GM10248 (cell line): ENCODE measurements around the gene AKAP12.
A peak's percentile ranks its signal among the peaks of the same experiment; 100 is the strongest.
"Not testable (repeated sequence)": the region's sequence is repeated elsewhere in the genome, so short reads cannot be mapped to it uniquely, and the experiment has no call there.

ENCODE experiments used
- CTCF ChIA-PET: fragments of 300-600 bp; sonication (Branson Sonifier 250); formaldehyde crosslinking; extraction: SDS; loops from one replicate; lab custom pipeline; 2021; ENCODE audit warnings: antibody characterized with exemption; lab: Yijun Ruan, JAX
- POLR2A ChIA-PET: fragments of 350-650 bp; sonication (Branson Sonifier 250); formaldehyde crosslinking; extraction: SDS; loops from one replicate; lab custom pipeline; 2020; ENCODE audit warnings: antibody characterized with exemption; lab: Yijun Ruan, JAX
- DNase-seq: peaks from one replicate; pipeline ENCODE4 v3.0.0; 2012; ENCODE audit errors: extremely low spot score
- TF ChIP-seq, protein P1 (sequence below): IDR thresholded peaks from 2 replicates; pipeline ENCODE4 v1.5.1; 2012; ENCODE audit warnings: mild to moderate bottlenecking, low read depth; ENCODE audit errors: extremely low read depth, missing control alignments, control extremely low read depth

The AKAP12 gene

DNA sequence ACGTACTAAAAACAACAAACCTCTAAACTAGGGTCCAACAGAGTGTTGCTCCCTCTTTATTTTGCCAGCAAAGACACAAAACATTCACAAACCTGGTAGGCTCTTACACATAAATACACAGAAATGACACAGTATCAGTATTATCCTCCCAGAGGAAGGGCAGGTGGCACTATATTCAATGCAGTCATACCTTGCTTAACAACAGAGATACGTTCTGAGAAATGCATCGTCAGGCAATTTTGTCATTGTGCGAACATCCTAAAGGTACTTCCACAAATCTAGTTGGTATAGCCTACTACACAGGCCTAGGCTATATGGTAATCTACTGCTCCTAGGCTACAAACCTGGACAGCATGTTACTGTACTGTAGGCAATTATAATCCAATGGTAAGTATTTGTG lies 142.0 kb downstream of the AKAP12 start:
- no peak for DNase-seq
- POLR2A ChIA-PET: no interaction called here
- TF ChIP-seq, protein P1, sequence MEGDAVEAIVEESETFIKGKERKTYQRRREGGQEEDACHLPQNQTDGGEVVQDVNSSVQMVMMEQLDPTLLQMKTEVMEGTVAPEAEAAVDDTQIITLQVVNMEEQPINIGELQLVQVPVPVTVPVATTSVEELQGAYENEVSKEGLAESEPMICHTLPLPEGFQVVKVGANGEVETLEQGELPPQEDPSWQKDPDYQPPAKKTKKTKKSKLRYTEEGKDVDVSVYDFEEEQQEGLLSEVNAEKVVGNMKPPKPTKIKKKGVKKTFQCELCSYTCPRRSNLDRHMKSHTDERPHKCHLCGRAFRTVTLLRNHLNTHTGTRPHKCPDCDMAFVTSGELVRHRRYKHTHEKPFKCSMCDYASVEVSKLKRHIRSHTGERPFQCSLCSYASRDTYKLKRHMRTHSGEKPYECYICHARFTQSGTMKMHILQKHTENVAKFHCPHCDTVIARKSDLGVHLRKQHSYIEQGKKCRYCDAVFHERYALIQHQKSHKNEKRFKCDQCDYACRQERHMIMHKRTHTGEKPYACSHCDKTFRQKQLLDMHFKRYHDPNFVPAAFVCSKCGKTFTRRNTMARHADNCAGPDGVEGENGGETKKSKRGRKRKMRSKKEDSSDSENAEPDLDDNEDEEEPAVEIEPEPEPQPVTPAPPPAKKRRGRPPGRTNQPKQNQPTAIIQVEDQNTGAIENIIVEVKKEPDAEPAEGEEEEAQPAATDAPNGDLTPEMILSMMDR: no peak
- CTCF ChIA-PET: interaction anchor here (1.2 kb wide), 1 partner anchor 490 kb away, joined by 3 read pairs; no protein-coding TSS in a partner anchor

DNA sequence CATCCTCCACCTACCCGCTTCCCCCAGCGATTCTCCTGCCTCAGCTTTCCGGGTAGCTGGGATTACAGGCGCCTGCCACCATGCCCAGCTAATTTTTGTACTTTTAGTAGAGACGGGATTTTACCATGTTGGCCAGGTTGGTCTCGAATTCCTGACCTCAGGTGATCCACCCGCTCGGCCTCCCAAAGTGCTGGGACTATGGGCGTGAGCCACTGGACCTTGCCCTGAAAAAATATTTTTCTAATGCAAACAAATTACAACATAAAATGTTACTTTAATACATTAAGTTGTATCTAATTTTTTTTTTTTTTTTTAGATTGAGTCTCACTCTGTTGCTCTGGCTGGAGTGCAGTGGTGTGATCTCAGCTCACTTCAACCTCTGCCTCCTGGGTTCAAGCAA lies 142.9 kb downstream of the AKAP12 start:
- ChIA-PET POLR2A (interaction anchor here (0.7 kb wide), 1 partner anchor 39 kb away, joined by 5 read pairs; no protein-coding TSS in a partner anchor), CTCF (interaction anchor here (1.2 kb wide), 2 partner anchors 23 to 491 kb away, joined by 3 to 4 read pairs; no protein-coding TSS in a partner anchor)
- not testable (repeated sequence) for DNase-seq

DNA sequence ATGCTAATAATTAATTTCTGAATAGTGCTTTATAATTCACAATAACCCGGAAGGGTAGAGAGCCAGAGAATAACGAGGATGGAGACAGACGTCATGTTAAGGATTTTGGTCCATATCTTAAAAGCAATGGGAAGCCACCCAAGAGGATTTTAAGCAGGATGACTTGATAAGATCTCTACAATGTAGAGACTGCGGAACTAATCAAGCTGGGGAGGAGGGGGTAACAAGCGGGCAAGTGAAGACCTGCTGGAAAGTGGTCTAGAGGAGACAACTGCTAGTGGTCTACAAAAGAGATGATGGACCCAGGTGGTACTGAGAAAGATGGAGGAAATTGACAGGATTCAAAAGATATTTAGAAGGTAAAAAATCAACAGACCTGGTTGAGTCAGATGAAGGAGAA lies 144.4 kb downstream of the AKAP12 start:
- TF ChIP-seq, protein P1: no peak
- ChIA-PET POLR2A (no interaction called here), CTCF (interaction anchor here (1.5 kb wide), 1 partner anchor 955 kb away, joined by 3 read pairs; no protein-coding TSS in a partner anchor)
- DNase-seq: no peak

GRCh38 chr6:151385177-151385576 lies 145.4 kb downstream of the AKAP12 start:
- ChIA-PET POLR2A (no interaction called here), CTCF (interaction anchor here (1.1 to 1.5 kb wide), 3 partner anchors 17 to 954 kb away, joined by 3 read pairs; no protein-coding TSS in a partner anchor)
- peak; percentile 30 for DNase-seq
- TF ChIP-seq, protein P1: no peak

DNA sequence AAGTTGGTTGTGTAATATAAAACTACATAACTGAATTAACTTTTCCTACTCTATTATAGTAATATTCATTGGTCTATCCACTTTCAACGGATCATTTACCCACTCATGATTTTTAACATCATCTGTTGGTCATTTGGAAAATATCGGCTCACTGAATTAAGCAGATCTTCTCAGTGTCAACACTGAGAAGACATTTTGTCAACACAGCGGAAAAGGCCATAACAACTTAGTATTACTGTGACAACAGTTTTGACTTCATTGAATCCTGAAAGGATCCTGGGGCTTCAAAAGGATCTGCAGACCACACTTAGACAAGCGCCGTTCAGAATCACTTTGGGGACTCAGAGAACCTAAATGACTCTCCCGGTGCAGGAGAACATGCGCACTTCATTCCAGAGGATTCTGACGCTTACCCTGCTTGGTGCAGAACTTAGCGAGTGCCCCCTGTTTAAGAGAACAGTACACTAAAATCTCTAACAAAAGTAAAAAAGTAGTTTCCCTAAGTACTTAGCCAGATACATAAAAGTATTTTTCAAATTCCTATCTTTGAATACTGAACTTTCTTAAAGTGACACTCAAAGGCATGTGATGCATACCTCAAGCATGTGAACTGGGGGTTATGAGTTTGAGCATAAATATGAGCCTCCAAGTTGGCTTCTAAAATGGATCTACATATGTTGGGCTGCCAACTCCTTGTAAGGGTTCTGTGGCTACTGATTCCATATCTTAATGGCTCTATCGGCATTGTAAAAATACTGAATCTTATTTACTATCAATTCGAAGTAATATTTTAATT lies 147.6 kb downstream of the AKAP12 start:
- TF ChIP-seq, protein P1: no peak
- POLR2A ChIA-PET: no interaction called here
- CTCF ChIA-PET: interaction anchor here (1.1 kb wide), 1 partner anchor 11 kb away, joined by 6 read pairs; no protein-coding TSS in a partner anchor
- no peak for DNase-seq

- POLR2A ChIA-PET: no interaction called here
- no peak for DNase-seq
- CTCF ChIA-PET: interaction anchor here (1.1 kb wide), 1 partner anchor 12 kb away, joined by 6 read pairs; no protein-coding TSS in a partner anchor
- TF ChIP-seq, protein P1: no peak
These were observed 148.5 kb downstream of the AKAP12 start for GRCh38 chr6:151388236-151388635.
